Astrocyte of the cerebellum (primary cell): ENCODE measurements around the gene HEXD.

Experiments
- DNase-seq: peaks from one replicate; pipeline ENCODE4 v3.0.0-alpha.2; 2011; ENCODE audit warnings: low read depth
- H3K4me3 ChIP-seq: 2 replicates; pipeline ENCODE4 v1.5.1; 2011; ENCODE audit warnings: mild to moderate bottlenecking, low read depth, low read length, moderate library complexity
- in situ Hi-C: cut with HindIII; loops from 2 replicates; pipeline ENCODE4 v1.10.0; 2017; ENCODE audit warnings: low sequenced_read_pairs
- TF ChIP-seq, protein P1 (sequence below): IDR thresholded peaks from 2 replicates; pipeline ENCODE4 v1.5.1; 2012; ENCODE audit warnings: low read length, low read depth, moderate library complexity, mild to moderate bottlenecking; ENCODE audit errors: missing control alignments

Gene HEXD

DNA sequence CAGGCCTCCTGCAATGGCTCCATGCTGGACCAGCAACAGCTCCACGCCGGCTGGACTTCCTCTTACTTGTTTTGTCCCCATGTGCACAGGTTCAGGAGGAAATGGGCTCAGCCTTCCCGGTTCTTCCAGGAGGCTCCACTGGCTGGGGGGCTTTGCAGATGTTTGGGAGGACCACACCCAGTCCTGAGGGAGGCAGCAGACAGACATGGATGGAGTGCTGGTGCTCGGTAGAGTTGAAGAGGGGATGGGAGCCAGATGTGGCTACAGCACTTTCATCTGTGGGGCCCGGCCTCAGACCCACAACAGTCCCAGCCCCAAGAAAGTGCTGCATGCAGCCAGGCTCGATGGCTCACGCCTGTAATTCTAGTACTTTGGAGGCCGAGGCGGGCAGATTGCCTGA lies 62.2 kb downstream of the HEXD start:
- TF ChIP-seq, protein P1, sequence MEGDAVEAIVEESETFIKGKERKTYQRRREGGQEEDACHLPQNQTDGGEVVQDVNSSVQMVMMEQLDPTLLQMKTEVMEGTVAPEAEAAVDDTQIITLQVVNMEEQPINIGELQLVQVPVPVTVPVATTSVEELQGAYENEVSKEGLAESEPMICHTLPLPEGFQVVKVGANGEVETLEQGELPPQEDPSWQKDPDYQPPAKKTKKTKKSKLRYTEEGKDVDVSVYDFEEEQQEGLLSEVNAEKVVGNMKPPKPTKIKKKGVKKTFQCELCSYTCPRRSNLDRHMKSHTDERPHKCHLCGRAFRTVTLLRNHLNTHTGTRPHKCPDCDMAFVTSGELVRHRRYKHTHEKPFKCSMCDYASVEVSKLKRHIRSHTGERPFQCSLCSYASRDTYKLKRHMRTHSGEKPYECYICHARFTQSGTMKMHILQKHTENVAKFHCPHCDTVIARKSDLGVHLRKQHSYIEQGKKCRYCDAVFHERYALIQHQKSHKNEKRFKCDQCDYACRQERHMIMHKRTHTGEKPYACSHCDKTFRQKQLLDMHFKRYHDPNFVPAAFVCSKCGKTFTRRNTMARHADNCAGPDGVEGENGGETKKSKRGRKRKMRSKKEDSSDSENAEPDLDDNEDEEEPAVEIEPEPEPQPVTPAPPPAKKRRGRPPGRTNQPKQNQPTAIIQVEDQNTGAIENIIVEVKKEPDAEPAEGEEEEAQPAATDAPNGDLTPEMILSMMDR: no peak
- in situ Hi-C loops: loop anchor here (10.0 kb wide), 1 partner anchor 64 kb away; no protein-coding TSS in a partner anchor
- no peak for DNase-seq
- no peak overlapping the region for H3K4me3 ChIP-seq

DNA sequence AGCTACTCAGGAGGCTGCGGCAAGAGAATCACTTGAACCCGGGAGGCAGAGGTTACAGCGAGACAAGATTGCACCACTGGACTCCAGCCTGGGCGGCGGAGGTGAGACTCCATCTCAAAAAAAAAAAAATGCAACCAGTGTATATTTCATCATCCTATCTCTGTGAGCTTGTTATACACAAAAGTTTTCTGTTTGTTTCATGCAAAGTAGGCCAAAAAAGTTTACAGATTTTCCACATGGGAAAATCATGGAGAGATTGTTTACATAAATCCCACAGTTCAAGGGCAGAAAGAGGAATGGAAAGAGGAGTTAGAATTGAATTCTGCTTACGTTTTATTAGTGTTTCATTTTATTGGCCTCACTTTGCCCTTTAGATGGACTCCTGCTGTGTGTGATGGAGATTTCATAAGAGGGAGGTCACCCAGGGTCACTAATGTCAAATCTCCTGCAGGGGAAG lies 65.1 kb downstream of the HEXD start:
- TF ChIP-seq, protein P1: no peak
- in situ Hi-C loops: loop anchor here (10.0 kb wide), 1 partner anchor 62 kb away; no protein-coding TSS in a partner anchor
- no peak for DNase-seq
- no peak overlapping the region for H3K4me3 ChIP-seq

DNA sequence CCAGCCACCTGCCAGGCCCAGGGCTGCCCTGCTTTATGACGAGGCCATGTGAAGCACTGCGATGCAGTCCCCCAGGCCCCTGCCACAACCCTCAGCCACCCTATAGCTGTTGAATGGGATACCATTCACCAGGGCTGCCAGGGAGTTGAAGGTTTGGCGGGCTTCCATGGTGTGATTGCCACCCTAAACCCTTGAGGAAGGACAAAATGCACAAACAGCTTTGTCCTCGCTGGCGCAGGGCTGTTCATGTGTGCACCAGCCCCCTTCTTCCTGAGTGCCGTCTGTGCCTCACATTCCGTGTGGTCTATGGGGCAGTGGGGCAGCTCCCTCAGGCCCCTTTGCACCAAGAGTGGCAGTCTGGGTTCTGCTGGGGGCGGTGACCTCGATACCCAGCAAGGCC lies 65.7 kb downstream of the HEXD start:
- no peak overlapping the region for H3K4me3 ChIP-seq
- in situ Hi-C loops: loop anchor here (10.0 kb wide), 1 partner anchor 61 kb away; no protein-coding TSS in a partner anchor
- TF ChIP-seq, protein P1: no peak
- DNase-seq: no peak

DNA sequence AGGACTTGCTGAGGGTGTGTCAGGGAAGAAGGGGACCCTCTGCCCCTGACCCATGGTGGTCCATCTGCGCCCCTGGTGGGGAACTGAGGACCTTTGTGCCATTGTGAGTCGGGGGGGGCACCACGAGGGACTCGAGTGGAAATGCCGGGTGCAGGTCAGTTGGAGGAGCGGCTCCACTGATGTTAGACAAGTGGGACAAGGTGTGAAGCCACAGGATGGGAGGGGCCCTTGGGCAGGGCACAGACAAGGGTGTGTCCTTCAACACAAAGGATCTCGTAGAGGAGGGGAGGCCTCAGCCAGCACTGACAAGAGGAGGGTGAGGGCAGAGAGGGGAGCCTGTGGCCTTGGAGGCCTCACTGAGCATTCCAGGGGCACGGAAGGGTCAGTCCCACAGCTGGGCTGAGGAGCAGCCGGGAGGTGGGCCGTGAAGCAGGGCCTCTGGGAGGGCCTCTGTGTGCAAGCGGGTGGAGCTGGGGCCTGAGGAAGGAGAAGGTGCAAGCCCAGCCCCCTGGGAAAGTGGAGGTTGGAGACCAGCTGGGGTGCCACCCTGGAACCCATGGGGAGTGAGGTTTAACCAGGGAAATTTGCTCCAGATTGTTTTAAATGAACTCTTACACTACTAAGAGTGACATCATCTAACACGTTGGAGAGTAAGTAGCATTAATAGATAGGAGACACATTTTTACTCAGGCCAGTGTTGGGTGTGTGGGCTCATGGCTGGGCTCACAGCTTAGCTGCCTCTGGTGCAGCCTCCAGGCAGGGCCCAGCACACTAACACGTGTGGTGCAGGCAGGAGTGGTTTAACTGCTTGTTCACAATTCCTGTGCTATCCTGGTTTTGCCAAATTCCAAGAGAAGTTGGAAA lies 68.3 kb downstream of the HEXD start:
- DNase-seq: no peak
- H3K4me3 ChIP-seq: no peak overlapping the region
- TF ChIP-seq, protein P1: no peak
- in situ Hi-C loops: loop anchor here (10.0 kb wide), 1 partner anchor 58 kb away; no protein-coding TSS in a partner anchor

DNA sequence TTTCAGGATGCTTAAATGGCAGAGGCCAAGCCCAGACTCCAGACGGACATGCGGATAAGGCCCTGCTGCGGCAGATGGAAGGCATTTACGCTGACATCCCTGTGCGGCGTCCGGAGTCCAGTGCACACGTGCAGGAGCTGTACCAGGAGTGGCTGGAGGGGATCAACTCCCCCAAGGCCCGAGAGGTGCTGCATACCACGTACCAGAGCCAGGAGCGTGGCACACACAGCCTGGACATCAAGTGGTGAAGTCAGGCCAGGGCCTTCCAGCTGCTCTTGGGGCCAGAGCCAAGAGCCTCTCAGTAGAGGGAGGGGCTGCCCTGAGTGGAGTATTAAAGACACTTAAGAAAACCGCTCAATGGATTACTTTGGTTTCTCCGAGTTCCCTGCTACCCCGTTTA lies 69.8 kb downstream of the HEXD start:
- DNase-seq: no peak

DNA sequence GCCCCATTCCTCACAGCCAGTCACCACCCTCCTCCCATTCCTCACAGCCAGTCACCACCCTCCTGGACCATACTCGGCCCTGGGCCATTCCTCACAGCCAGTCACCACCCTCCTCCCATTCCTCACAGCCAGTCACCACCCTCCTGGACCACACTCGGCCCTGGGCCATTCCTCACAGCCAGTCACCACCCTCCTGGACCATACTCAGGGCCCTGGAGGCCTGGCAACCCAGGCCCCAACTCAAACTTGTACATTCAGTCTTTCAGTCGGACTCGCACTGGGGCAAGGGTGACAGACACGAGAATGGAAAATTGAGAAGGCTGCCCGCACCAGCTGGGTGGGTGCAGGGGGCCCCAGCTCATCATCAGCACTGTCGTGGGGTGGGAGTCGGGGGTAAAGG lies 71.0 kb downstream of the HEXD start:
- no peak overlapping the region for H3K4me3 ChIP-seq
- in situ Hi-C loops: loop anchor here (10.0 kb wide), 1 partner anchor 56 kb away; no protein-coding TSS in a partner anchor
- no peak for DNase-seq
- TF ChIP-seq, protein P1: no peak

More for the DNA sequence above, 69.8 kb downstream of the HEXD start:
- TF ChIP-seq, protein P1: no peak
- in situ Hi-C loops: loop anchor here (10.0 kb wide), 1 partner anchor 57 kb away; no protein-coding TSS in a partner anchor
- H3K4me3 ChIP-seq: no peak overlapping the region
